Breast epithelium (tissue), 4 donors: ENCODE measurements around the gene COL6A2. TPM values are rescaled to one million over a fixed set of nuclear protein-coding genes. Genes with fewer than 3 reads are reported as not detected.
A peak's percentile ranks its signal among the peaks of the same experiment; 100 is the strongest.

Experiments
- DNase-seq, 2 donors: peaks; one replicate each; pipeline ENCODE4 v3.0.0-alpha.2; 2019; ENCODE audit warnings: low spot score in 2 of 2
- H3K27ac ChIP-seq, 2 donors: fragments of 200-600 bp; sonication (generic) in 1 of 2; one replicate each; pipeline ENCODE4 v1.5.1; 2016 to 2019; ENCODE audit warnings: mild to moderate bottlenecking in 1 of 2
- H3K27me3 ChIP-seq, 2 donors: fragments of 200-600 bp; sonication (generic) in 1 of 2; one replicate each; pipeline versions ENCODE4 v1.5.1 to v1.6.0; 2017 to 2019; ENCODE audit warnings: control low read depth in 1 of 2, mild to moderate bottlenecking in 1 of 2
- H3K36me3 ChIP-seq: fragments of 200-600 bp; one replicate; pipeline ENCODE4 v1.5.1; 2019
- H3K4me1 ChIP-seq, 2 donors: fragments of 200-600 bp; sonication (generic); one replicate each; pipeline ENCODE4 v1.5.1; 2016 to 2019; ENCODE audit warnings: control low read depth in 1 of 2
- H3K4me3 ChIP-seq, 3 donors: fragments of 200-600 bp; sonication (generic); 1 replicate in 2 of 3; 2 replicates in 1 of 3; pipeline ENCODE4 v1.5.1; 2016 to 2019; ENCODE audit warnings: mild to moderate bottlenecking in 3 of 3, moderate library complexity in 2 of 3
- H3K9me3 ChIP-seq, 2 donors: fragments of 200-600 bp; sonication (generic) in 1 of 2; one replicate each; pipeline ENCODE4 v1.5.1; 2016 to 2019; ENCODE audit warnings: control low read depth in 1 of 2
- CTCF ChIP-seq, 3 donors: fragments of 450-650 bp; IDR thresholded peaks; one replicate each; pipeline ENCODE4 v1.5.1; 2016 to 2017; ENCODE audit warnings: antibody characterized with exemption in 3 of 3, mild to moderate bottlenecking in 3 of 3, moderate library complexity in 3 of 3
- POLR2A ChIP-seq: fragments of 450-650 bp; IDR thresholded peaks from one replicate; pipeline ENCODE4 v1.6.1; 2016; ENCODE audit warnings: antibody characterized with exemption, mild to moderate bottlenecking, moderate library complexity
- POLR2AphosphoS5 ChIP-seq, 3 donors: sonication (generic); formaldehyde crosslinking; IDR thresholded peaks; one replicate each; pipeline ENCODE4 v1.6.1; 2017; ENCODE audit warnings: antibody characterized with exemption in 3 of 3
- intact Hi-C: fragments of 100-400 bp; cut with DNase I; formaldehyde crosslinking; loops from one replicate; pipeline ENCODE4 v1.15.1; 2023; ENCODE audit warnings: low total_unique reads
- total RNA-seq, 3 donors: library from RNA; depleted of rRNA; stranded (reverse); fragments of >200 nt; gene quantifications; one replicate each; pipeline ENCODE4 v1.1.0, GENCODE V29; 2016

COL6A2 gene
- total RNA-seq, 3 donors from 2014 or later, result 177 to 1,266 (median 418) TPM

DNA sequence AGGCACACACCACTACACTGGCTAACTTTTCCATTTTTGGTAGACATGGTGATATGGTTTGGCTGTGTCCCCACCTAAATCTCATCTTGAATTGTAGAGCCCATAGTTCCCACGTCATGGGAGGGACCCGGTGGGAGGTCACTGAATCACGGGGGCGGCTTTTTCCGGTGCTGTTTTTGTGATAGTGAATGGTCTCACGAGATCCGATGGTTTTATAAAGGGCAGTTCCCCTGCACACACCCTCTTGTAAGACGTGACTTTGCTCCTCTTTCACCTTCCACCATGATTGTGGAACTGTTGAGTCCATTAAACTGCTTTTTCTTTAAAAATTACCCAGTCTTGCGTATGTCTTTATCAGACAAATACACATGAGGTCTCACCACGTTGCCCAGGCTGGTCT, 58.8 kb downstream of the COL6A2 start:
- no peaks in the 10 kb centered on the region for H3K36me3 ChIP-seq
- no peaks in the 10 kb centered on the region for H3K27me3 ChIP-seq
- H3K4me1 ChIP-seq, result no peaks in the 10 kb centered on the region
- no peak overlapping the region for H3K27ac ChIP-seq
- intact Hi-C loops, result no loop called here
- DNase-seq, result no peak
- no peak overlapping the region for H3K4me3 ChIP-seq
- H3K9me3 ChIP-seq, result no peaks in the 10 kb centered on the region
- TF ChIP-seq POLR2AphosphoS5 (IDR thresholded peaks at IDR 0.05) (no peak), CTCF (IDR thresholded peaks at IDR 0.05) (no peak), POLR2A (no peak)

DNA sequence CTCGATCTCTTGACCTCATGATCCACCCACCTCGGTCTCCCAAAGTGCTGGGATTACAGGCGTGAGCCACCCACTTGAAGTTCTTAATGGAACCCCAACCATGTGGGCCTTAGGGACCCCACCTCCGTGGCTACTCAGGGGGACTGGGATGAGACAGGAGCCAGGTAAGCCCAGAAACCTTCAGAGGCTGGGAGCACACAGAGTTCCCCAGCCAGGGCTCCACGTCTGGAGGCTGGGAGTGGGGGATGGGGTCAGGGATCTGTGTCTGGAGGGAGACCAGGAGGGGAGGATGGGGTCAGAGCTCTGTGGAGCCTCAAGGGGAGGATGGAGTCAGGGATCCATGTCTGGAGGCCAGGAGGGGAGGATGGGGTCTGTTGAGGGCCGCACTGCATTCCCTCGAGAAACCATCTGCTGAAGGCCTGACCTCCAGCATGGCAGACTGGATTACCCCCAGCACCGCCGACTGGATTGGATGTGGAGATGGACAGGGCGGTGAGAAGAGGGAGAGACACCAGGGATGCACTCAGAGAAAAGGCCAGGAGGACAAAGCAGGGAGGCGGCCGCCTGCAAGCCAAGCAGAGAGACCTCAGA, 59.6 kb downstream of the COL6A2 start:
- Histone ChIP-seq H3K36me3 (no peaks in the 10 kb centered on the region), H3K27me3 (no peaks in the 10 kb centered on the region), H3K4me3 (no peak overlapping the region), H3K4me1 (no peaks in the 10 kb centered on the region), H3K9me3 (no peaks in the 10 kb centered on the region), H3K27ac (no peak overlapping the region)
- DNase-seq, result peak in 1 of 2 donors; percentile 48
- no peak for TF ChIP-seq POLR2AphosphoS5 (IDR thresholded peaks at IDR 0.05)
- TF ChIP-seq POLR2A, result no peak
- no peak for TF ChIP-seq CTCF (IDR thresholded peaks at IDR 0.05)
- intact Hi-C loops, result no loop called here

DNA sequence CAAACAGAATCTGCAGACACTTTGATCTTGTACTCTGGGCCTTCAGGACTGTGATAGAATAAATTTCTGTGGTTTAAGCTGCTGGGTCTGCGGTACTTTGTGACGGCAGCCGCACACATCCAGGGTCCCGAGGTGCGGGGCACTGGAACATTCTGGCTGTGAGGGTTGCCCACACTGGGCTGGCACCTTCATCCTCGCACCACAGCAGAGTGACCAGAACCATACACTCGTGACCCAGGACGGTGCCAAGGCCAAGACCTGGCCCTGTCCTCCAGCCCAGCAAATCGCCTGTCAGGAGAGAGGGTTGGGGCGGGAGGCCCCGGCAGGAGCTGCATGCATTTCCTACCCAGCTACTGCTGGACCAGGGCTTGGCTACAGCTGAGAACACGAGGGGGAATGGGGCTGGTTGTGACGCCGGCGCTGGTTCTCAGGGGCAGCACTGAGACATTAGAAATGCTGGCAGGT, 60.1 kb downstream of the COL6A2 start:
- TF ChIP-seq CTCF (IDR thresholded peaks at IDR 0.05) (no peak), POLR2AphosphoS5 (IDR thresholded peaks at IDR 0.05) (no peak), POLR2A (no peak)
- H3K36me3 ChIP-seq, result no peaks in the 10 kb centered on the region
- H3K27me3 ChIP-seq, result no peaks in the 10 kb centered on the region
- no peaks in the 10 kb centered on the region for H3K4me1 ChIP-seq
- H3K4me3 ChIP-seq, result no peak overlapping the region
- H3K27ac ChIP-seq, result no peak overlapping the region
- intact Hi-C loops, result no loop called here
- no peak for DNase-seq
- H3K9me3 ChIP-seq, result no peaks in the 10 kb centered on the region

DNA sequence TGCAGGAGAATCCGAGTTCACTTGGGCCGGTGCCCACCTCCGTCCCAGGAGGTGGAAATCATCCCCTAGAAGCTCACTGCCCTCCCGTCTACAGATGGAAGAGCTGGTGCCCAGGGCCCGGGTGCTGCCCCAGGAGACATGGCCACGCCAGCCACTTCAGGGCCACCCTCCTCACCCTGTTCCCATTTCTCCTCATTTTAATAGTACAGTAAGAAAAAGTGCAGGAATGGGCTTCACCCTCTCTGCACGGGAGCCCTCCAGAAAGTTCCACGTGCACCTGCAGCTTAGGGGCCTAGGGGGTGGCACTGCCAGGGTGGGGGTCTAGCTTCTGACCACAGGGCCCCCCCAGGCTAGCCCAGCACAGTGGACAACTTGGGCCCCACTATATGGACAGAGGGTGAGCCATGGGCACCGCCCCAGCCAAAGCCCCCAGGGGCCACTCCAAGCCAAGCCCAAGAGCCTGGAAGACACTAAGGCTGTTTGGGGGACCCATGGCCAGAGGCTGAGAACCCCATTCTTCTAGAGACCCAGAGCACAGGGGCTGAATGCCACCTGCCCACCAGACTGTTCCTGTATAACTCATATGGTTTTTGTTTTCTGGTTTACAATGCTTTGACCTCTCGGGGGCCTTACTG, 60.9 kb downstream of the COL6A2 start:
- Histone ChIP-seq H3K27me3 (no peaks in the 10 kb centered on the region), H3K36me3 (no peaks in the 10 kb centered on the region), H3K27ac (no peak overlapping the region), H3K4me3 (no peak overlapping the region), H3K9me3 (no peaks in the 10 kb centered on the region), H3K4me1 (no peaks in the 10 kb centered on the region)
- no peak for TF ChIP-seq POLR2A
- no peak for TF ChIP-seq CTCF (IDR thresholded peaks at IDR 0.05)
- intact Hi-C loops, result no loop called here
- no peak for DNase-seq

GRCh38 chr21:46159390-46159789, 61.5 kb downstream of the COL6A2 start:
- no peak overlapping the region for H3K27ac ChIP-seq
- H3K4me3 ChIP-seq, result no peak overlapping the region
- no peak for DNase-seq
- H3K27me3 ChIP-seq, result no peaks in the 10 kb centered on the region
- TF ChIP-seq CTCF (IDR thresholded peaks at IDR 0.05), result no peak
- no peak for TF ChIP-seq POLR2AphosphoS5 (IDR thresholded peaks at IDR 0.05)
- TF ChIP-seq POLR2A, result no peak
- H3K36me3 ChIP-seq, result no peaks in the 10 kb centered on the region
- intact Hi-C loops, result no loop called here
- H3K9me3 ChIP-seq, result no peaks in the 10 kb centered on the region
- H3K4me1 ChIP-seq, result no peaks in the 10 kb centered on the region
